HG03139 (cell line): Measurements from ENCODE around the gene RAB19.

Experiments
- ATAC-seq: cut with Tn5 transposase; IDR thresholded peaks from one replicate; pipeline ENCODE4 v1.9.1; 2021; ENCODE audit not compliant: unreplicated experiment

RAB19 gene, protein sequence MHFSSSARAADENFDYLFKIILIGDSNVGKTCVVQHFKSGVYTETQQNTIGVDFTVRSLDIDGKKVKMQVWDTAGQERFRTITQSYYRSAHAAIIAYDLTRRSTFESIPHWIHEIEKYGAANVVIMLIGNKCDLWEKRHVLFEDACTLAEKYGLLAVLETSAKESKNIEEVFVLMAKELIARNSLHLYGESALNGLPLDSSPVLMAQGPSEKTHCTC

GRCh38 chr7:140403878-140404564 lies at the start of gene RAB19:
RAB19 (plus strand) TSS chr7:140404058; CDS start chr7:140407647, 3,589 bp downstream.
- ATAC-seq = no peak

DNA sequence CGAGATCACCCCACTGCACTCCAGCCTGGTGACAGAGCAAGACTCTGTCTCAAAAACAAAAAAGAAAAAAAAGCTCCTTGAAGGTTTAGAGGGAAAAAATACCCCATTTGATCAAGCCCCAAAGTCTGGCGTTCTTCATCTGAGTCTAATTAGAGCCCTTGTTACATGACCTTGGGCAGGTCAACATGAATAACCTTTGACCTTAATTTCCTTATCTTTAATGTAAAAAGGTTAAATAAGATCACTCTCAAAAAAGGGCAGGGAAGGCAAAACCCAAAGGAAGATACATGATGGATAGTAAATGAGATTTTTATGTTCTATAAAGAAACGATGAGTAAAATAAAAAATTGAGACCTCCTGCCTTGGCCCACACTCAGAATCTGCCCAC lies 45.8 kb upstream of the RAB19 start:
- ATAC-seq = no peak

- ATAC-seq = no peak
Measured at GRCh38 chr7:140358412-140359051, 45.3 kb upstream of the RAB19 start.

DNA sequence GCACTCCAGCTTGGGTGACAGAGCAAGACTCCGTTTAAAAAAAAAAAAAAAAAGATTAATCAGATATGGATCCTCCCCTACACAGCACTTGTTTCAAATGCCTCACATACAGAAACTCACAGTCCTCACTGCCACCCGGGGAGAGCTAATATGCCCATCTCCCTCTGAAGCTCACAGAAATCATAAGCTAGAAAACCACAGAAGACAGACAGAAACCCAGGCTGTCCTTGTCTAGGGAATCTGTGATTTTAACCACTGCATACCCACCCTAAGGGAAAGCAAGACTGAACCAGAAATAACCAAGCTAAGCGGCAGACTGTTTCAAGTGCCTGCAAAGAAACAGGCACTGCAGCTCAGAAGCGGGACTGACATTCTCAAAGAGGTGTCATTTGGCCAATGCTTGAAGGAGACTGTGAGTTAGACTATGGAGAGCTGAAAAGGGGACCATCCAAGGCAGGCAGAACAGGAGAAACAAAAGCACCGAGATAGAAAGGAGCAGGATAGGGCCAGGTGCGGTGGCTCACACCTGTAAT lies 43.1 kb upstream of the RAB19 start:
- ATAC-seq = no peak

DNA sequence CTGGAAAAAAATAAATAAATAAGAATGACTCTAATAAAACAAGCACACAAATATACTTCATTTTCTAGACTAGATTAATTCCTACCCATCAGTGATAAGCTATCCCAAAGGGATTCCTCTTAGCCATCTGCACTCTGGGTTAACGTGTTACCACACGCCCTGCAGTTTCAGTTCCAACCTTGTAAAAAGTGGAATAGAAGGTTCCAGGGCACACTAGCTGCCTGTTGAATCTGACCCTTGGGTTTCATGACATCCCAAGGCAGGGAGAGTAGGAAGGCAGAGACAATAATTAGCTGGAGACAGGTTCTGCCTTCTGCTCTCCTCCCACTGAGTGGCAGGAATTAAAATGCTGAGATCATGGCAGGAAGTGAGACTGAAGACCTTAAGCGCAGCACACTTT lies 39.0 kb upstream of the RAB19 start:
- no peak for ATAC-seq

GRCh38 chr7:140367528-140367927 lies 36.3 kb upstream of the RAB19 start:
- no peak for ATAC-seq

DNA sequence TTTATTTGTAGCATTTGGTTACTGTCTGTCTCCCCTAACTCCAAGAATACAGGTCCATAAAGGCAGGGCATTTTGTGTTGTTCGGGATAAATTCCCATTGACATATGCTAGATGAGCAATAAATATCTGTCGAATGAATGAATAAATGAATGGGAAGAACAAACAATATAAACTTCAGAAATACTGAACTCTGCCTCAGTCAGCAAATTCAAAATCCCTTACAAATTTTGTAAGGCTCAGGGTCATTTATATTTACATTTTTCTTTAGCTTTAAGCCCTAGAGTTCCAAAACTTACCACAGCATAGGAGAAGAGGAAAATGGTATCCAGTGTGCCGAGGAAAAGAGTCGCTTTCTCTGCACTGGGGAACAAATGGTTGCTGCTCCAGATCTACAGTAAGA lies 34.6 kb upstream of the RAB19 start:
- no peak for ATAC-seq

DNA sequence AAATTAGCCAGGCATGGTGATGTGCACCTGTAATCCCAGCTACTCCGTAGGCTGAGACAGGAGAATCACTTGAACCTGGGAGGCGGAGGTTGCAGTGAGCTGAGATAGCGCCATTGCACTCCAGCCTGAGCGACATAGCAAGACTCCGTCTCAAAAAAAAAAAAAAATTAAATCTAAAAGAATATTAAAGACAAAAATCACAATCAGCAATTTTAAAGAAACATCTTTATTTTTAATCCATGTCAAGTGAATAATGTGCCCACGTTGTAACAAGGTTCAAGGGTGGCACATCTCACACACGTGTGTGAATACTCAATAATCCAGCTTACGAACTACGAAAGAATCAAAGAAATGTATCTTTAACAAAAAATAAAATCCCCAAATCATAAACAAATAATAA lies 28.5 kb upstream of the RAB19 start:
- no peak for ATAC-seq

DNA sequence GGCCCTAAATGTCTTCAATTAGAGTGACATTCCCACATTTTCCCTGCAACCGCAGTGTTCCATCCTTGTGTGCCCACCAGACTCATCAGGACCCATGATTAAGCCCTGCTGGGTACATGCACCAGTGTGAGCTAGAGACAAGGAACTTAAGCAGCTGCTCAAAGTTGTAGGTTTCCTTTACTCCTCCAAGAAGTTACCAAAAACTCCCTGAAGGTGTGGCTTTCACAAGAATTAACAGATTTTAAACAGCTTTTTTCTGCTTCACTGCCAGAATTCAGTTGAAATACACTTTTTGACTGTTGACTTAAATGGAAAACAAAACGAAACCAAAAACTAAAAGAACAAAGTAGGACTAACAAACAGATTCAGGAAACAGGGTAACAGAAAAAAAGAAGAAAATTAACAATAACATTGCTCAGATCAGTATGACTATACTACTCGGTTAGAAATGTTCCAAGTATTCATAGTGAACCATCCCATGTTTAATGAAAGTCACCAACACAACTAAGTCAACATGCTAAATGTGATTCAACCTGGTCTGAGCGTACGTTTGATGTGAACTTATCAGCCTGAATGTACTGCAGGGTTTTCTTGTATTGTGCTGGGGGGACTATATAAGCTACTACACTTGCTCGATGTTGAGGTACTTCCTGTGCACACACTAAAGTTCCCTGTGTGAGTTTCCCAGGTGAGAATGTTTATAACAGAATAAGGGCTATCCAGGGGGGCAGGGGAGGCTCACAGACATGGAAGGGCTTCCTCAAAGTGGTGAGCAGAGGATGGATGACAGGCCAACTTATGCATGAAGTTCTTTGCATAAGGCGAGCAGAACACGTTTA lies 27.7 kb upstream of the RAB19 start:
- ATAC-seq = no peak

DNA sequence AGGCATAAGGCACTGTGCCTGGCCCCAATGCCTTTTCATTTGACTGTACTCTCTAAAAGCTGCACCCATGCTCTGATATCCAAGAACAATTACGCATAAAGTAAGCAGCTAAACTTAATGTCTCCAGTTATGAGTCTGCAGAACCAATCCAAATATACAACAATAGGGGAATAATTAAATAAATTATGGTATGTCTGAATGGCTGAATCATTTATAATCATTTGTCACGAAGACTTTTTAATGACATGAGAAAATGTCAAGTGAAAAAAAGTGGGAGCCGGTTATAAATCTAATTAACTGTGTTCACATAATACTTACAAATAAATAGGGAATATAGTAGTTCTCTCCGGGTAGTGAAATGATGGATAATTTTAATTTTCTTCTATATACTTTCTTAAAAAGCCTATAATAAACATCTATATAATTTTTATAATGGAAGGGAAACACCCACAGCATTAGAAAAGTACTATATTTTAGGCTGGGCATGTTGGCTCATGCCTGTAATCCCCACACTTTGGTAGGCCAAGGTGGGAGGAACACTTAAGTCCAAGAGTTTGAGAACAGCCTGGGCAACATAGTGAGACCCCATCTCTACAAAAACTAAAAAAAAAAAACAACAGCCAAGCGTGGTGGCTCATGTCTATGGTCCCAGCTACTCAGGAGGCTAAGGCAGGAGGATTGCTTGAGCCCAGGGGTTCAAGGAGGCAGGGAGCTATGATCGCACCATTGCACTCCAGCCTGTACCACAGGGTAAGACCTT lies 19.7 kb upstream of the RAB19 start:
- no peak for ATAC-seq

DNA sequence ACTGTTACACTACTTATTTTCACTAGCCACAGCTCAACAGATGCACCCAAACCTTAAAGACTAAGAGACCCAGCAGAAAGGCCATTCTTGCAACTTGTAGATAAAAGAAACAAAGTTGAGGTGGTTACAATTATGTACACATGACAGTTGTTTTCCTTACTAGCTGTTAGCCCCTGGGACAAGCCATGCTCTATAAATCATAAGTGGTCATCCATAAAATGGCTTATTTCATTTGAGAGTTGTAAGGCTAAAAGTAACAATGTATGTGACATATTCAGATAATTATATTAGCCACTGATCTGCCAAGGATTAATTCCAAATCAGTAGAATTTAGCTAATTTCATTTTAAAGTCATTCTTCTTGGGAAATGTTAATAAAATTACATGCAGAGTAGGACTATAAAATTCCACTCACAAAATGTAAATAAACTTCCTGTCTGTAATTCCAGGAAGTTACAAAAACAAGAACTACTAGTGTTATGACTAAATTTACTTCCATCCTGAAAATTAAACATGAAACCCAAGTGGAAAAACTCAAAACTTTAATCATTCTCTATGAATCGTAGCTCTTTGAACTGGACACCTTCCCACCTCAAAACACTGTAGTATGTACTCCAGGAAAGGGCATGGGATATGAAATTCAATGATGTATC lies 18.8 kb upstream of the RAB19 start:
- ATAC-seq = no peak

DNA sequence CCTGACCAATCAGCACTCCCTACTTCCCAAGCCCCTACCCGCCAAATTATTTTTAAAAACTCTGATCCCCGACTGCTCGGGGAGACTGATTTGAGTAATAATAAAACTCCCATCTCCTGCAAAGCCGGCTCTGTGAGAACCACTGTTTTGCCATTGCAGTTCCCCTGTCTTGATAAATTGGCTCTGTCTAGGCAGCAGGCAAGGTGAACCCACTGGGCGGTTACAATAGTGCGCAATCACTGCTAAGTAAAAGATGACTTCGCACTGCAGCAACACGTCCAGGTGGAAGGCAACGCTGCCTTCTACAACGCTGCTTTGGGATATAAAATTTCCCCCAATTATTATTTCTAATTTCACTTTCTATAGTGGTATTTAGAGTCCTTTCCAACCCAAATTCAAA lies 14.4 kb upstream of the RAB19 start:
- no peak for ATAC-seq

GRCh38 chr7:140390034-140390433 lies 13.8 kb upstream of the RAB19 start:
- ATAC-seq = no peak

GRCh38 chr7:140390466-140391190 lies 13.2 kb upstream of the RAB19 start:
- peak; percentile 65 for ATAC-seq

GRCh38 chr7:140391634-140392033 lies 12.2 kb upstream of the RAB19 start:
- no peak for ATAC-seq

DNA sequence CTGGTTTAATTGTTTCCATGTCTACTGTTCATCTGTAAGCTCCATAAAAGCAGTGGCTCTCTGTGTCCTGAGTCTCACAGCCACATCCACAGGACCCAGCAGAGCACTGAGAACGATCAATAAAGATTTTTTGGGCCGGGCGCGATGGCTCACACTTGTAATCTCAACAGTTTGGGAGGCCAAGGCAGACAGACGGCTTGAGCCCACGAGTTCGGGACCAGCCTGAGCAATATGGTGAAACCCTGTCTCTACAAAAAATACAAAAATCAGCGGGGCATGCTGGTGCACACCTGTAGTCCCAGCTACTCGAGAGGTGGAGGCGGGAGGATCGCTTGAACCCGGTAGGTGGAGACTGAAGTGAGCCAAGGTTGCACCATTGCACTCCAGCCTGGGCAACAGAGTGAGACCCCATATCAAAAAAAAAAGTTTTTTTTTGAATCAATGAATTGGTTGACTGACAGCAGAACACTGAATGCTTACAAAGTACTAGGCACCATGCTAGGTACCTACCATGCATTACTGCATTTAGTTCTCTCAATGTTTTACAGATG lies 10.0 kb upstream of the RAB19 start:
- ATAC-seq = no peak

DNA sequence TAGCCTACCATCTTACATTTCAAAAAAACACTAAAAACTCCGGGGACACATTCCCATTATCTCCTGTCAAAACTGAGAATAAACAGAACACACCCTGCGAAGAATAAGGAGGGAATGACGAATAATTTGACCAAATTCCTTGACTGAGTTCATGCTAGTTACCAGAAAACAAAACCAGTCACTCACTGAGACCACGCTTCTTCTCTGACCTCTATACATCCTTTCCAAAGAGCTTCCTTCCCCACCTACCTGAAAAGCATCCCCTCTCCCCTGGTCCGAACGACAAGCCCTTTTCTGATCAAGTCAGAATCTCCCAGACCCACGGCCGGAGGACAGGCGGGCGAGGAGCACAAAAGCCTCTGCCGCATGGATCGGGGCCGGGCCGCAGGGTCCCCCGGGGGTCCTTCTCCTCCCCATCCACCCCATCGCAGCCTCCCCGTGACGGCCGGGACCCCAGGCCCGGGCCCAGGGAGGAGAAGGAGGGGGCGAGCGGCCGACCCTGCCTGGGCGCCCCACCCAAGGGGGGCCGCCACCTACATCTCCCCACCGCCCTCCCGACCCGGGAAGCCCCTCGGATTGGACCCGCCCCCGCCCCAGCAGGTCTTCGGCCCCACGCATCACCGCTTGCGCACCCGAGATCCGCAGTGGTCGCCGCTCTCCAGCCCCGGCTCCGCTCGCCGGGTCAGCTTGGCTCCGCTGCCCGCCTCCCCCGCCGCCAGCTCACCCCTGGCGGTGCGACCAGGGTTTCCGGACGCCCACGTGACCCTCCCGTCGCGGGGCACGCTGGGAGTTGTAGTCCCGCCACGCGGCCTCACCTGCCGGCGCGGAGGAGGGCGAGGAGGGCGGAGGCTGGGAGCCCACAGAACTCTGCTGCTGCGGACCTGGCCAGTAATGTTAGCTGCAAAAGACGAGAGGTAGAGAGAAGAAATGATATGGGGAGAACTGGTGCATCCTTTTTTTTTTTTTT lies 5.8 kb upstream of the RAB19 start, which contains the start of gene SLC37A3:
SLC37A3 (minus strand) TSS at position 747 of the 967 bp plus-strand sequence. CDS start 16,004 bp downstream, outside the sequence.
- peak; percentile 99 for ATAC-seq

GRCh38 chr7:140398821-140399220 lies 5.0 kb upstream of the RAB19 start:
- no peak for ATAC-seq
